ENCODE measurements around the gene PRDX2.

PRDX2 gene

GRCh38 chr19:12833418-12833737, 31.8 kb upstream of the PRDX2 start:
- TF ChIP-seq TAF1 (IDR thresholded peaks at IDR 0.05; ENCODE audit: borderline replicate concordance, insufficient read depth, low read length), result no peak

GRCh38 chr19:12828494-12828893, 26.9 kb upstream of the PRDX2 start:
- no peak for TF ChIP-seq TAF1 (IDR thresholded peaks at IDR 0.05; ENCODE audit: borderline replicate concordance, insufficient read depth, low read length)
- TF ChIP-seq POLR2AphosphoS5 (IDR thresholded peaks at IDR 0.05; ENCODE audit: low read depth, low read length), result no peak
- TF ChIP-seq FOXP2 (optimal IDR thresholded peaks at IDR 0.05; ENCODE audit: borderline replicate concordance, extremely low read depth, extremely low read length, insufficient read depth), result no peak
- no peak for TF ChIP-seq SIN3A (IDR thresholded peaks at IDR 0.05; ENCODE audit: borderline replicate concordance, insufficient read depth, low read length)
- TF ChIP-seq REST (IDR thresholded peaks at IDR 0.05; ENCODE audit: insufficient read depth in 1 of 2, low read depth in 2 of 2, low read length in 2 of 2), result no peak

- TF ChIP-seq REST (IDR thresholded peaks at IDR 0.05; ENCODE audit: insufficient read depth in 1 of 2, low read depth in 2 of 2, low read length in 2 of 2) (no peak), TAF1 (IDR thresholded peaks at IDR 0.05; ENCODE audit: borderline replicate concordance, insufficient read depth, low read length) (no peak), SIN3A (IDR thresholded peaks at IDR 0.05; ENCODE audit: borderline replicate concordance, insufficient read depth, low read length) (no peak), FOXP2 (optimal IDR thresholded peaks at IDR 0.05; ENCODE audit: borderline replicate concordance, extremely low read depth, extremely low read length, insufficient read depth) (no peak), POLR2AphosphoS5 (IDR thresholded peaks at IDR 0.05; ENCODE audit: low read depth, low read length) (no peak)
Observed at GRCh38 chr19:12825254-12826131, 23.9 kb upstream of the PRDX2 start.

GRCh38 chr19:12821761-12822160, 20.2 kb upstream of the PRDX2 start:
- TF ChIP-seq POLR2AphosphoS5 (IDR thresholded peaks at IDR 0.05; ENCODE audit: low read depth, low read length), result no peak
- no peak for TF ChIP-seq TAF1 (IDR thresholded peaks at IDR 0.05; ENCODE audit: borderline replicate concordance, insufficient read depth, low read length)
- no peak for TF ChIP-seq SIN3A (IDR thresholded peaks at IDR 0.05; ENCODE audit: borderline replicate concordance, insufficient read depth, low read length)
- TF ChIP-seq FOXP2 (optimal IDR thresholded peaks at IDR 0.05; ENCODE audit: borderline replicate concordance, extremely low read depth, extremely low read length, insufficient read depth), result no peak

- TF ChIP-seq SIN3A (IDR thresholded peaks at IDR 0.05; ENCODE audit: borderline replicate concordance, insufficient read depth, low read length) (no peak), TAF1 (IDR thresholded peaks at IDR 0.05; ENCODE audit: borderline replicate concordance, insufficient read depth, low read length) (no peak), FOXP2 (optimal IDR thresholded peaks at IDR 0.05; ENCODE audit: borderline replicate concordance, extremely low read depth, extremely low read length, insufficient read depth) (no peak), REST (IDR thresholded peaks at IDR 0.05; ENCODE audit: insufficient read depth in 1 of 2, low read depth in 2 of 2, low read length in 2 of 2) (no peak), POLR2AphosphoS5 (IDR thresholded peaks at IDR 0.05; ENCODE audit: low read depth, low read length) (no peak)
Observed at GRCh38 chr19:12815088-12815487, 13.5 kb upstream of the PRDX2 start.

All from PFSK-1 (cell line).